Non-pigmented ciliary epithelial cell (primary cell): ENCODE measurements around the gene SMLR1.
"Not testable (repeated sequence)": the region's sequence is repeated elsewhere in the genome, so short reads cannot be mapped to it uniquely, and the experiment has no call there.

Source experiments
- DNase-seq: peaks from one replicate; pipeline ENCODE4 v3.0.0-alpha.2; 2010; ENCODE audit warnings: low read depth

The SMLR1 gene

GRCh38 chr6:130827247-130828149 lies at the start of gene SMLR1:
Gene SMLR1, plus strand, starts transcription at chr6:130827406. Its CDS starts 8 bp downstream, at chr6:130827414.
- DNase-seq, result no peak

GRCh38 chr6:130778946-130779657 lies 48.1 kb upstream of the SMLR1 start:
- DNase-seq, result peak; percentile 57

GRCh38 chr6:130779658-130780033 lies 47.6 kb upstream of the SMLR1 start:
- DNase-seq, result no peak

GRCh38 chr6:130780122-130780521 lies 47.1 kb upstream of the SMLR1 start:
- DNase-seq, result no peak

GRCh38 chr6:130781557-130781956 lies 45.6 kb upstream of the SMLR1 start:
- no peak for DNase-seq

GRCh38 chr6:130783416-130784107 lies 43.6 kb upstream of the SMLR1 start:
- DNase-seq, result no peak

- DNase-seq, result no peak
Observed at GRCh38 chr6:130787726-130788500, 39.3 kb upstream of the SMLR1 start.

- DNase-seq, result no peak
Observed at GRCh38 chr6:130788954-130789353, 38.3 kb upstream of the SMLR1 start.

GRCh38 chr6:130794010-130794697 lies 33.1 kb upstream of the SMLR1 start:
- DNase-seq, result no peak

GRCh38 chr6:130794738-130795137 lies 32.5 kb upstream of the SMLR1 start:
- DNase-seq, result no peak

GRCh38 chr6:130796313-130796905 lies 30.8 kb upstream of the SMLR1 start:
- peak; percentile 40 for DNase-seq

- DNase-seq, result no peak
Observed at GRCh38 chr6:130797061-130797460, 30.1 kb upstream of the SMLR1 start.

GRCh38 chr6:130801368-130801767 lies 25.8 kb upstream of the SMLR1 start:
- not testable (repeated sequence) for DNase-seq

GRCh38 chr6:130810307-130811030 lies 16.7 kb upstream of the SMLR1 start:
- no peak for DNase-seq

- peak; percentile 8 for DNase-seq
Observed at GRCh38 chr6:130811932-130812331, 15.3 kb upstream of the SMLR1 start.

- no peak for DNase-seq
Observed at GRCh38 chr6:130814506-130814905, 12.7 kb upstream of the SMLR1 start.

GRCh38 chr6:130815200-130816071 lies 11.8 kb upstream of the SMLR1 start:
- no peak for DNase-seq

GRCh38 chr6:130822736-130823135 lies 4.5 kb upstream of the SMLR1 start:
- DNase-seq, result no peak
